HG03432 (cell line): ENCODE measurements around the gene PTP4A2.

Experiments
- ATAC-seq: cut with Tn5 transposase; IDR thresholded peaks from one replicate; pipeline ENCODE4 v1.9.1; 2021; ENCODE audit warnings: mild to moderate bottlenecking, moderate library complexity; ENCODE audit not compliant: unreplicated experiment

PTP4A2 gene

GRCh38 chr1:31866450-31867032 is 71.6 kb downstream of the PTP4A2 start:
- ATAC-seq = no peak

- ATAC-seq = no peak
These were observed 72.3 kb downstream of the PTP4A2 start for GRCh38 chr1:31865728-31866449.

- ATAC-seq = no peak
These were observed 76.1 kb downstream of the PTP4A2 start for GRCh38 chr1:31862071-31862470.

- no peak for ATAC-seq
These were observed 76.8 kb downstream of the PTP4A2 start for GRCh38 chr1:31861346-31861745.

GRCh38 chr1:31860581-31860980 is 77.6 kb downstream of the PTP4A2 start:
- ATAC-seq = no peak

- no peak for ATAC-seq
These were observed 78.4 kb downstream of the PTP4A2 start for GRCh38 chr1:31859719-31860118.

- no peak for ATAC-seq
These were observed 79.1 kb downstream of the PTP4A2 start for GRCh38 chr1:31859044-31859443.

- ATAC-seq = no peak
These were observed 80.3 kb downstream of the PTP4A2 start for GRCh38 chr1:31857863-31858262.
